ENCODE measurements around the gene CCDC92. TPM values are rescaled to one million over a fixed set of nuclear protein-coding genes. Genes with fewer than 3 reads are reported as not detected.

The CCDC92 gene
- polyA plus RNA-seq, 1 donor from 2014 or later = 11.3 TPM

- Histone ChIP-seq H3K9me3 (ENCODE audit: low read length) (no peaks in the 10 kb centered on the region), H3K4me3 (ENCODE audit: low read length) (no peak overlapping the region), H3K79me2 (replicated peaks; ENCODE audit: insufficient read depth, low read length) (peaks cover 26% of the 10 kb centered on the region), H3K36me3 (ENCODE audit: insufficient read depth, low read length) (peaks cover 11% of the 10 kb centered on the region), H3K27ac (ENCODE audit: low read length) (no peak overlapping the region), H2AFZ (ENCODE audit: low read depth, low read length) (no peak overlapping the region), H4K20me1 (ENCODE audit: insufficient read depth) (no peaks in the 10 kb centered on the region), H3K27me3 (ENCODE audit: insufficient read depth, low read depth, low read length) (no peaks in the 10 kb centered on the region), H3K9me2 (ENCODE audit: insufficient read depth, low read length) (no peaks in the 10 kb centered on the region), H3K4me2 (ENCODE audit: low read length) (no peak overlapping the region), H3K9ac (ENCODE audit: low read length) (no peak overlapping the region), H3F3A (ENCODE audit: insufficient read depth, low read length, poor library complexity, severe bottlenecking) (no peaks in the 10 kb centered on the region)
- no peak for TF ChIP-seq MXI1 (conservative IDR thresholded peaks at IDR 0.05; ENCODE audit: poor library complexity, severe bottlenecking)
- no peak for TF ChIP-seq REST (IDR thresholded peaks at IDR 0.05; ENCODE audit: borderline replicate concordance)
- TF ChIP-seq EP300 (conservative IDR thresholded peaks at IDR 0.05; ENCODE audit: poor library complexity, severe bottlenecking) = no peak
- TF ChIP-seq POLR2AphosphoS5 (IDR thresholded peaks at IDR 0.05) = no peak
- no peak for TF ChIP-seq TAF1 (IDR thresholded peaks at IDR 0.05; ENCODE audit: low read depth)
- no peak for TF ChIP-seq EZH2 (IDR thresholded peaks at IDR 0.05; ENCODE audit: borderline replicate concordance, insufficient read depth, low read length, poor library complexity, severe bottlenecking)
- TF ChIP-seq SMC3 (conservative IDR thresholded peaks at IDR 0.05; ENCODE audit: poor library complexity) = no peak
- no peak for TF ChIP-seq CTCF (IDR thresholded peaks at IDR 0.05; ENCODE audit: poor library complexity, severe bottlenecking)
- TF ChIP-seq RAD21 (conservative IDR thresholded peaks at IDR 0.05) = no peak
Measured at GRCh38 chr12:124004233-124004875, 31.7 kb upstream of the CCDC92 start.

DNA sequence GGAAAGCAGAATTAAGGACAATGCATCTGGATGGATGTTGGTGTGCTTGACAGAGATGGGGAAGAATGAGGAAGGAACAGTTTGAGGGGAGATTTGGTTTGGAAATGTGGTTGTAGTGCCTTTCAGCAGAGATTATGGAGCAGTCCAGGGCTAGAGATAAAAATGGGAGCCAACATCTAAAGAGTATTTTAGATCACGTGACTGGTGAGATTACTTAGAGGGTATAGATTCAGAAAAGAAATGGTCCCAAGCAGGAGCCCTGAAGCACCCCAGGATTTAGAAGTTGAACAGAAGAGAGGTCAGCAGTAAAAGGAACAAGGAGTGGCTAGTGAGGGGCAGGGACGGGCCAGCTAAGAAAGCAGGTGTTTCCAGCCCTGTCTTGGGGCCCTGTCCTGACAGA is 30.0 kb upstream of the CCDC92 start:
- Histone ChIP-seq H3K9ac (ENCODE audit: low read length) (no peak overlapping the region), H3K9me2 (ENCODE audit: insufficient read depth, low read length) (no peaks in the 10 kb centered on the region), H3K4me3 (ENCODE audit: low read length) (no peak overlapping the region), H2AFZ (ENCODE audit: low read depth, low read length) (no peak overlapping the region), H3F3A (ENCODE audit: insufficient read depth, low read length, poor library complexity, severe bottlenecking) (no peaks in the 10 kb centered on the region), H3K4me2 (ENCODE audit: low read length) (no peak overlapping the region), H3K27me3 (ENCODE audit: insufficient read depth, low read depth, low read length) (no peaks in the 10 kb centered on the region), H3K36me3 (ENCODE audit: insufficient read depth, low read length) (peaks cover 11% of the 10 kb centered on the region), H3K27ac (ENCODE audit: low read length) (no peak overlapping the region), H3K9me3 (ENCODE audit: low read length) (no peaks in the 10 kb centered on the region), H4K20me1 (ENCODE audit: insufficient read depth) (no peaks in the 10 kb centered on the region), H3K79me2 (replicated peaks; ENCODE audit: insufficient read depth, low read length) (peaks cover 29% of the 10 kb centered on the region)
- no peak for TF ChIP-seq RAD21 (conservative IDR thresholded peaks at IDR 0.05)
- no peak for TF ChIP-seq EZH2 (IDR thresholded peaks at IDR 0.05; ENCODE audit: borderline replicate concordance, insufficient read depth, low read length, poor library complexity, severe bottlenecking)
- TF ChIP-seq MXI1 (conservative IDR thresholded peaks at IDR 0.05; ENCODE audit: poor library complexity, severe bottlenecking) = no peak
- no peak for TF ChIP-seq CTCF (IDR thresholded peaks at IDR 0.05; ENCODE audit: poor library complexity, severe bottlenecking)
- no peak for TF ChIP-seq SMC3 (conservative IDR thresholded peaks at IDR 0.05; ENCODE audit: poor library complexity)
- TF ChIP-seq POLR2AphosphoS5 (IDR thresholded peaks at IDR 0.05) = no peak
- no peak for TF ChIP-seq EP300 (conservative IDR thresholded peaks at IDR 0.05; ENCODE audit: poor library complexity, severe bottlenecking)
- no peak for TF ChIP-seq REST (IDR thresholded peaks at IDR 0.05; ENCODE audit: borderline replicate concordance)
- no peak for TF ChIP-seq TAF1 (IDR thresholded peaks at IDR 0.05; ENCODE audit: low read depth)
